GM18873 (cell line): Measurements from ENCODE around the gene MMP7.

Experiments
- ATAC-seq: cut with Tn5 transposase; IDR thresholded peaks from one replicate; pipeline ENCODE4 v1.9.1; 2021; ENCODE audit warnings: mild to moderate bottlenecking, moderate library complexity, moderate number of reproducible peaks; ENCODE audit not compliant: unreplicated experiment, low FRiP score

MMP7 gene

GRCh38 chr11:102497061-102497460, 33.5 kb downstream of the MMP7 start:
- no peak for ATAC-seq

- peak; percentile 90 for ATAC-seq
These were observed 35.1 kb downstream of the MMP7 start for GRCh38 chr11:102495161-102496042.

DNA sequence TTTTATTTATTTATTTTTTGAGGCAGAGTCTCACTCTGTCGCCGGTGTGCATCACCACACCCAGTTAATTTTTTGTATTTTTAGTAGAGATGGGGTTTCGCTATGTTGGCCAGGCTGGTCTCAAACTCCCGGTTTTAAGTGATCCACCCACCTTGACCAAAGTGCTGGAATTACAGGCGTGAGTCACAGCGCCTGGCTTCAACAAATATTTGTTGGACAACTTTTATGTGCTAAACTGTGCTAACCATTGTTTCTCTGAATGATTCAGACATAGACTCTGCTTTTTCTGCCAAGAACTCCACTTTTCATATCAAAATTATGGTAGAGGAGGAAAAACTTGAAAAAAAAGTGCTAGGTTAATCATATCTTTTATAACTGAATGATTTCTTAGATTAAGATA, 36.3 kb downstream of the MMP7 start:
- ATAC-seq: no peak

DNA sequence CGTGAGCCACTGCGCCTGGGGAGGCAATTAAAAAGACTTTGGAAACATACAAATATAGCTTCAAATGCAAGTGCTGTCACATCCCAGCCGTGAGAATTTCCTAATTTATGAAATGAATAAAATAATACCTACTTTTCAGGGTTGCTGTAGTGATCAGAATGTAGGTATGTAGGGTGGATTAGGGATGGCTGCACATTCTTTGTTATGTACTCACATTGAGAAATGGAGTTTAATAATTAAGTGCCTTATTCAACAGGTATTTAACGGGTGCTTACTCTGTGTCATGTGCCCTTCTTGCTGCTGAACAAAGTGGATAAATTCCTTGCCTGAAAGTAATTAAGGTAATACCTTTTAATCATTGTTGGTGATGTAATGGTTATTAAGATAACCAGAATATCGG, 37.0 kb downstream of the MMP7 start:
- no peak for ATAC-seq

DNA sequence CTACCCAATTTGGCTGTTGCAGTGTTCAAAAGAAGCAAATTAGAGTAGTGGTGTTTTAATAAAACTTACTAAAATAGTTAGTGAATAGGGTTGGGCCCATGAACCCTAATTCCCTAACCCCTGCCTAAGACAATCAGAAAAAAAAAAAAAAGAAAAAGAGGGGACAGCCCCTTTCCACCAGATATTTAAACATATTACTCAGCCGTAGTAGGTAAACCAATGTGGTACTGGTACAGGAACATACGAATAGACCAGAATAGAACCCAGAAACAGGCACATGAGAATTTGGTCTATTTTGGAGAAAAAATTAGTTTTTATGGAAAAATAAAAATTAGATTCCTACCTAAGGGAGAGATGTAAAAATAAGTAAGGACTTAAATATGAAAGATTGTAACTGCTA, 38.6 kb downstream of the MMP7 start:
- ATAC-seq: no peak

GRCh38 chr11:102489186-102490145, 41.1 kb downstream of the MMP7 start:
- no peak for ATAC-seq

DNA sequence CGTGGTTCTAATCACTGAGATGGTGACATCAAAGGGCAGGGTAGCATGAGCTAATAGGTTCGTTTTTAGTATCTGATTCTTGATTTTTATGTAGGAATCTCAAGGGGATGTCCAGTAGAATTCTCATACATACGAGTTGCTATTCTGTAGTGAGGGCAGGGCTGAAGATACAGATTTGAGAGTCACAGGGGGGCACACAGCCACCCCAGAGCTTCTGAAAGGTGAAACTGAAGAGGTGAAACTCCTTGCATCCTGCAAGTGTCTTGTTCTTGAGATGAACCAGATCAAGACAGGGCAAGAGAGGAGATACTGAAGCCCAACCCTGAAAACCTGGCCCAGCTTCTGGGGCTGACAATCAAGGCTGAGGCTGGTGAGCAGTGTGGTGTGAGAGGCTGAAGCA, 42.3 kb downstream of the MMP7 start:
- peak; percentile 81 for ATAC-seq

DNA sequence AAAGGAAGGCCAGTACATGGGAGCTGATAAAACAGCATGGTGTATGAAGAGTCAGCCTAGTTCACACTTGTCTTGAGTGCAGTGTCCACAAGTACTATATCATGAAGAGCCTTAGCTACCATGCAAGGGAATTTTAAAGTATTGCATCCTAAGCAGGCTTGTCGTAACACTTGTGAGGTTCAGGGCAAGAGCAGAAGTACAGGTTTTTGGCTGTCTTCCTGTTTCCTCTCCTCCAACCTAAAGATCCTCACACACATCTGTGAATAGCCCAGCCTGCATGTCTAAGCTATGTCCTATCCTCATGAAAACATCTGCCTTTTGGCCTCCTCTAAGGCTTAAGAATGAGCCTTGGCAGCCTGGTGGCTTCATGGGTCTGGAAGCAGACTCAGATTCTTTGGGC, 43.3 kb downstream of the MMP7 start:
- ATAC-seq: no peak

GRCh38 chr11:102486584-102486983, 44.0 kb downstream of the MMP7 start:
- ATAC-seq: no peak

- no peak for ATAC-seq
These were observed 45.3 kb downstream of the MMP7 start for GRCh38 chr11:102485095-102485722.

DNA sequence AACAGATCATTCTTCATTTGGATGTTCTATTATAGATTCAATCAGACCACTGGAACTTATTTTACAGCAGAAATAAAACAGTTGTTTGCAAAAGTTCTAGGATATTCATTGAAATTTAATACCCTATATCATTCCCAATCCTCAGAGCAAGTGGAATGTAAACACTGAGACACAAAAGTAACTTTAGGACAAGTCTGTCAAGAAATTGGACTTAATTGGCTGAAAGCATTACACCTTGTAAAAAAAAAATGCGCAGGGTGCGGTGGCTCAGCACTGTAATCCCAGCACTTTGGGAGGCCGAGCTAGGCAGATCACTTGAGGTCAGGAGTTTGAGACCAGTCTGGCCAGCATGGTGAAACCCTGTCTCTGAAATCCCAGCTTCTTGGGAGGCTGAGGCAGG, 48.1 kb downstream of the MMP7 start:
- no peak for ATAC-seq

GRCh38 chr11:102479733-102480132, 50.8 kb downstream of the MMP7 start:
- no peak for ATAC-seq

- ATAC-seq: no peak
These were observed 51.8 kb downstream of the MMP7 start for GRCh38 chr11:102478673-102479299.

GRCh38 chr11:102476812-102477211, 53.7 kb downstream of the MMP7 start:
- ATAC-seq: no peak

GRCh38 chr11:102476069-102476468, 54.5 kb downstream of the MMP7 start:
- ATAC-seq: no peak

- ATAC-seq: no peak
These were observed 57.0 kb downstream of the MMP7 start for GRCh38 chr11:102473543-102473942.

DNA sequence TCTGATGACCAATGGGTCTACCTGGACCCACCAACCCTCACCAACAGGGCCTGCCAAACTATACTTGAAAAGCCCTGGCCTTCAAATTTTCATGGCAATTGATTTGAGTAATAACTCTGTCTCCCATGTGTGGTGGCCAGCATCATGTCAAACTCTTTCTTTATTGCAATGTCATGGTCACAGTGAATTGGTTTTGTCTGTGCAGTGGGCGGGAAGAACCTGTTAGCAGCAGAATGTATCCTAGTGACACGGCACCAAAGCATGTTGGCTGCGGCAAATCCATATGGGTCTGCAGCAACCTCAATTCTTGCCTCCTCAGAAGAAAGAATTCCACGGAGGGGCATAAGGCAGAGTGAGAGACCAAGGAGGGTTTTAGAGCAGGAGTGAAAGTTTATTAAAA, 58.4 kb downstream of the MMP7 start:
- ATAC-seq: no peak

- no peak for ATAC-seq
These were observed 59.1 kb downstream of the MMP7 start for GRCh38 chr11:102471474-102471873.
